NCI-H2227 treated with DMSO at 0.1 percent for 48 hours (cell line): ENCODE results near the gene MANEAL.

Experiments used
- DNase-seq: peaks from one replicate; lab custom pipeline; 2025; lab: John Stamatoyannopoulos, UW

MANEAL gene

DNA sequence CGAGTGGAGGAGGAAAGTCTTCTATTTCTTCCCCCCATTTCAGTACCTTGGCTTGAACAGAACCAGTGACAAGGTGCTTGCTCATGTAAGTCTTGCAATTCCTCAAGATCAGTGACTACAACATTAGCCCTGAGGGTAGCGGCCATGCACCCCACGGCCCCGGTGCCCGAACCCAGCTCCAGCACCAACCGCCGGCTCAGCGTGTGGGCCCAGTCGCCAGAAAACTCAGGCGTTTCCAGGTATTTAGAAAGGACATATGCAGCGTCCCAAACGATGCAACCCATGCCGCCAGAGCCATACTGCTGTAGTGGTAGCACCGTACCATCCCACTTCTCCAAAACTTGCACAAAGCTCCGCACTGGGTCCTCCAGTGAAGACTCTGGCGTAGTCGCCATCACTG is 11.2 kb upstream of the MANEAL start:
- no peak for DNase-seq

DNA sequence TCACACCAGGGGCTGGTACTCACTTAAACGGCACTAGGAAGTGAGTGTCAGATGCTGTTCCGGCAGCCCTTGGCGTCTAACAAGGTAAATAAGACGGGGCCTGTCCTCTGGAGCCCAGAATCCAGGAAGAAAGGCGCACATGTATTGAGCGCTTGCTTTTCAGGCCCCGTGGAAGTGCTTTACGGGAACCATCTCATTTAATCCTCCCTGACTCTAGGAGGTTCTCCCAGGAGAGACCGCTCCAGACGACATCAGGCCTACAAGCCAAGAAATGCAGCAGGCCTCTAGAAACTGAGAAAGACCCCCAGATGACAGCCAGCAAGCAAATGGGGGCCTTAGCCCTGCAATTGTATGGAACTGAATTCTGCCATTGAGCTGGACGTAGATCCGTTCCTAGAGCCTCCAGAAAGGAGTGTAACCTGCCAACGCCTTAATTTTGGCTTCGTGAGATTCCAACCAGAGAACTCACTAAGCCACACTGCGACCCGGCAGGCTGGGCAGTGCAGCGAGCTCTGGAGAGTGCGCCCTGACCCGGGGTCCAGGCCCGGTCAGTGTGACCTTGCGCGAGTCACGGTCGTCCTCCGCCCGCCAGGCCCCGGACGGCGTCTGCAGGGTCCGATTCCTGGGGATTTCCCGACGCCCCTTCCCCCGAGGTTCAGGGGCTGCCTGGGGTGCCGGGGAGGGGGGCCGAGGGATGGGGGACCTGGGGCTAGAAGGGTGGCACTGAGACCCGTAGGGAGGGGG is 532 bp upstream of the MANEAL start:
- no peak for DNase-seq

DNA sequence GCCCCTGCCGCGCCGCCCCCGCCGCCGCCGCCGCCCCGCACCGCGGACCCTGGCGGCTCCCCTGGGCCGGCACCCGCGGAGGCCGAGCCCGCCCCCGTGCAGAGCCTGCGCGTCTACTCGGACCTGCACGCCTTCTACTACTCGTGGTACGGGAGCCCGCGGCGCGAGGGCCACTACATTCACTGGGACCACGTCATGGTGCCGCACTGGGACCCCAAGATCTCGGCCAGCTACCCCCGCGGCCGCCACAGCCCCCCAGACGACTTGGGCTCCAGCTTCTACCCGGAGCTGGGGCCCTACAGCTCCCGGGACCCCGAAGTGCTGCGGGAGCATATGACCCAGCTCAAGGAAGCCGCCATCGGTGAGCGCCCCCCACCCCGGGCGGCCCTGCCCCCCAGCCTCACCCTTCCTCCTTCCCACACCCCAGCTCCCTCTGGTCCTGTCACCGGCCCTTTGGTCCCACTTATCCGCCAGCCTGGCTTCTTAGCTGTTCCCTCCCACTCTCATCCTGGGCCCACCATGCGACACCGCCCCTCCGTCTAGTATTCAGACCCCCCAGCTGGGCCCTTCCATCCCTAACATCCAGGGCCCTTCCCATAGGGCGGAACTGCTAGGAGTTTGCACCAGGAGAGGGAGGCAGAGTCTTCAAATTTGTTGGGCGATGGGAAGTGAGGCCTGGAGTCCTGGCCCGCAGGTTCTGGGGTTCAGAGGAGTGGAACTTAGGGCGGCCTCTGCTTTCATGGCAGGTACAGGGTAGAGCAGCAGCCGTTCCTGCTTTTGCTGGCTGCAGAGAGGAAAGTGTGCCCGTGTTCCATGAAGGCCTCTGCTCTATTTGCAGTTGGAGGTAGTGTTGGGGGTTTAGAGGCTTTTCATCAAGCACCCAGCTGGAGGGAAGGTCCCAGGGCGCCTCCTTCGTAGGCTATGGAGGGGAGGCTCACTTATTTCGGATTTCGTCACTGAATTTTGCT is 1.0 kb downstream of the MANEAL start:
- peak; percentile 16 for DNase-seq

- DNase-seq, result no peak
These were observed 1.9 kb downstream of the MANEAL start for GRCh38 chr1:37795340-37796125.

DNA sequence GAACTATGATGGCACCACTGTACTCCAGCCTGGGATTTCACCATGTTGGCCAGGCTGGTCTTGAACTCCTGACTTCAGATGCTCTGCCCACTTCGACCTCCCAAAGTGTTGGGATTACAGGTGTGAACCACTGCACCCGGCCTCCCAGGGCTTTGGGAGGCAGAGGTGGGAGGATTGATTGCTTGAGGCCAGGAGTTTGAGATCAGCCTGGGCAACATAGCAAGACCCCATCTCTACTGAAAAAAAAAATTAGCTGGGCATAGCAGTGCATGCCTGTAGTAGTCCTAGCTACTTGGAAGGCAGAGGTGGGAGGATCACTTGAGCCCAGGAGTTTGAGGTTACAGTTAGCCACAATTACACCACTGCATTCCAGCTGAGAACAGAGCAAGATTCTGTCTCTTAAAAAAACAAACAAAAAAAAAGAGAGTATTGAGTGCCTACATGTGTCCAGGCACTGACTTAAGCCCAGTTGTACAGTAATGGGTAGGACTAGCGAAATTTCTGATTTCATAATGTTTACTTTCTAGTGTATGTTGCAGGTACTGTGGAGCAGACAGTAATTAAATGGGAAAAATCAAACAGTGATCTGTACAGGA is 4.2 kb downstream of the MANEAL start:
- no peak for DNase-seq

- DNase-seq, result no peak
These were observed 8.8 kb downstream of the MANEAL start for GRCh38 chr1:37802439-37802838.

- no peak for DNase-seq
These were observed 13.5 kb downstream of the MANEAL start for GRCh38 chr1:37807220-37807554.

DNA sequence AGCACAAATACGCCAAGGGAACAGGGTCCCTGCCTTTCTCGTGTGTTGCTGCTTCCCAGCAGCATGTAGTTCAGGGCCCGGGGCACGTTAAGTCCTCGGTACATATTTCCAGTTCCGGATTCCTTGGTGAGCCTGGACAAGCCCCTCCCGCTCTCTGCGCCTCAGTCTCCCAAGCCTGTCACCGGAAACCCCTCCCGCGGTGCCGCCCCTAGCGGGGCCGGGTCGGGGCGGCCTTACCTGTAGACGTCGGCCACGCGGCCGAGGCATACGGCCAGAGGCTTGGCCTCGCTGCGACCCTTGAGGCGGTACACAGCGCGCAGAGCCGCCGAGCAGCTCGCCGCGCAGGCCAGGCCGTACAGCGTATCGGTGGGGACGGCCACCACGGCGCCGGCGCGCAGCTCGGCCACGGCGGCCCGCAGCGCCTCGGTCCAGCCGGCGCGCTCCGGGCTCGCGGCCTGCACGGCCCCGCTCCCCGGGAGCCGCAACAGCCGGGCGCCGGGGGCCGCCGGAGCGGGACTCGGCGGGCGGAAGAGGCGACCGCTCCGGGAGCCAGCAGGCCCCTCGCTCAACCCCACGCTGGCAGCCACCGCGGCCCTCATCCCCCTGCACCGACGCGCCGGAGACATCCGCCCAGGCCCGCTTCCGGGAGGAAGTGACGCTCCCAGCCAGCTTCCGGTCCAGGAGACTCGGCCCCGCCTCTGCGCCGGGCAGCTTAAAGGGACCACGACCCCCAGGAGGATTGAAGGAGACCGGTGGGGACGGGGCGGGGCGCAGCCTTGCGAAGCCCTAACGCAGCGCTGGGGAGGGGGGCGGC is 14.1 kb downstream of the MANEAL start, which contains the start of the genes C1orf122 and YRDC:
TSS of gene C1orf122 (plus strand) at position 236 of the 814 bp plus-strand sequence. CDS start 615 bp downstream, outside the sequence.
TSS of gene YRDC (minus strand) at position 654 of the 814 bp plus-strand sequence. CDS start at position 626, 28 bp downstream.
- DNase-seq, result peak; percentile 85

DNA sequence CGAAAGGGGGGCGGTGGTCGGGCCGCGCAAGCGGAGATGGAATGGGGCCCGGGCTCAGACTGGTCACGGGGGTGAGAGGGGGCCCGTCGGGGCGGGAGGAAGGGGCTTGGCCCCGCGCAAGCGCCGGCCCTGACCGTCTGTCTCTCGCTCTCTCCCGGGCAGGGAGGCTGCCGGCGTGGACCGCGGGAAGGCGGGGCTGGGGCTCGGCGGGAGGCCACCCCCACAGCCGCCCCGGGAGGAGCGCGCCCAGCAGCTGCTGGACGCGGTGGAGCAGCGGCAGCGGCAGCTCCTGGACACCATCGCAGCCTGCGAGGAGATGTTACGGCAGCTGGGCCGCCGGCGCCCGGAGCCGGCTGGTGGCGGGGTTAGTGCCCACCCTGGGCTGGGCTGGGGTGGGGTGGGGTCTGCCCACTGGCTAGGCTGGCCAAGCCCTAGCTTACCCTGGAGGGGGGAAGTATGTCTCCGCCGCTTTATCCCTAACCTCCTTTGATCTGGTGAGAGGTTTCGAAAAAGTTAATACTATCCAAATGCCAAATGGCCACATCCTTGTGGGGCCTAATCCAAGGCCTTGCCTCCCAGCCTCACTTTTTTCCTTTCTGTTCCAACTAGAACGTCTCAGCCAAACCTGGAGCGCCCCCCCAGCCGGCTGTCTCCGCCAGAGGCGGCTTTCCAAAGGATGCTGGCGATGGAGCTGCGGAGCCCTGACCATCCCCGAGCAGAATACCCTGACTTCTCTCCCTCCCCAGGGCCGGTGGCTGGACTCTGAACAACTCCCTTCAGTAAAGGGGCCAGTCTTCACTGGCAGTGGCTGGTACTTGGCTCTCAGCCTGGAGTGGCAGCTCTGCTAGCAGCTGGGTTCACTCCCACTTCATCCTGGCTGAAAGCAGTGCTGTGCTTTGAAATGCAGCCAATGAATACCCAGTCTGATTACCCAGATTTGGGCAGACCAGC is 15.0 kb downstream of the MANEAL start:
- DNase-seq, result peak; percentile 55

GRCh38 chr1:37809942-37810341 is 16.3 kb downstream of the MANEAL start:
- DNase-seq, result no peak

- DNase-seq, result peak; percentile 82
These were observed 17.5 kb downstream of the MANEAL start for GRCh38 chr1:37811027-37811655.

DNA sequence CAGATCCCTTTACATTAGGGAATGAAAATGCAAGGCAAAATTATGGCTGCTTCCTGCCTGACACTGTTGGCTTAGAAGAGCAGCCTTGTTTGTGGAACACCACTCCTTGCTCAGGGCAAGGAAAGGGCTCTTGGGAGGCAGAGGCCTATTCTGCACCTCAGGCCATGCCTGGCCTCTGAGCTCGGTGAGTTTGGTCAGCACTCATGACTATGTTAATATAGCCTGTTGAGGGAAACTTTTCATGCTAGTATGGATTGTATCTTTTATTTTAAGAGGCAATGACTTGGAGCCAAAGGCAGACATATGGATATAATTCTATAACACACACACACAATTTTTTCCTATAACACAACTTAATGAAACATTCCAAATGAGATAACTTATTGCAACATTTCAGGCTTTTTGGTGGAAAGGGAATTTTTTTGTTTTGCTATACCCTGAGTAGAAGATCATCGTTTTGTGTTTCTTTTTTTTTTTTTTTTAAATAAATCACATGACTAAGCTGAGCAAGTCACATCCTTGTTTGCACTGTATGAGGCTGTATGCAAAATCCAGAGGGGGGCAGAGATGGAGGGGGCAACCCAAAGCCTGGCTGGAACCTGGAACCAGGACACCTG is 20.0 kb downstream of the MANEAL start:
- no peak for DNase-seq

- DNase-seq, result no peak
These were observed 20.6 kb downstream of the MANEAL start for GRCh38 chr1:37814252-37814651.

DNA sequence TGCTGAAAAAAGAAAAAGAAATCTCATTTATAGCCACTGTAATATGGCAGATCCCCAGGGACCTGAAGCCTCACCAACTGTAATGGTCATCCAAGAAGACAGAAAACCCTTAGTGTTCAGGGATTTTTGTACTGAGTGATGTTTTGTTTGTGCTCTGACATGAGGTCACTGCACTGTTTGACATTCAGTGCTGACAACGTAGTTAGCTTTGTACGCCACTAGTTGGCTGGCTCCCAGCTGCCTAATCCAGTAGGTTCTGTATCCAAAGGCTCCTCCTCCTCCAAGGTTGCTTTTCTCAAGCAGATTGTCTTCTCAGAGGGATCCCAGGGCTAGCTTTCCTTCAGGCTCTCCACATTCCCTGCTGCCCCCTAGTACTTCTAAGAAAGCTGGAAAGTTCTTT is 23.8 kb downstream of the MANEAL start:
- DNase-seq, result no peak

DNA sequence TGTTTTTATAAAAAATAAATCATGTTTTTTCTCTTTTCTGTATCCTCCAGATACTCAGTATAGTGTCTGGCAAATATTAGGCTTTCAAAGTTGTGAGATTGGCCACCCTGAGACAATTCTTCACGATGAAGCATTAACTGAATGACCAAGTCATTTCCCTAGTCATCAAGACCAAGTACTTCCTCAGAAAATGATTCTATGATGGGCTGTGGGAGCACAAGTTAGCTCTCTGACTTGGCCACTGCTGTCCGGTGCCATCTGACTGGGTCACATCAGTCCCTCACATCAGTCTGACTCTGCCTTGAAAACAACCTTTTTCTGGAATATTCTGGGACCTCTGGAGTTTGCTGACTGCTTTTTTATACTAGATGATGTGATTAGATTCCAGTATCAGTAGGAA is 27.8 kb downstream of the MANEAL start:
- no peak for DNase-seq

- no peak for DNase-seq
These were observed 29.5 kb downstream of the MANEAL start for GRCh38 chr1:37822906-37823815.

- DNase-seq, result no peak
These were observed 30.4 kb downstream of the MANEAL start for GRCh38 chr1:37824001-37824400.

- DNase-seq, result no peak
These were observed 31.9 kb downstream of the MANEAL start for GRCh38 chr1:37825506-37825905.
